K562 (cell line): Measurements from ENCODE around the gene TLCD1. TPM values are rescaled to one million over a fixed set of nuclear protein-coding genes. Genes with fewer than 3 reads are reported as not detected.

Experiments
- ARHGAP35 ChIP-seq: fragments of 450-650 bp; IDR thresholded peaks from 2 replicates; pipeline ENCODE4 v1.6.1; 2018; ENCODE audit not compliant: partially characterized antibody
- ARID2 ChIP-seq: fragments of 450-650 bp; IDR thresholded peaks from 2 replicates; pipeline ENCODE4 v1.6.1; 2017; ENCODE audit warnings: antibody characterized with exemption, mild to moderate bottlenecking
- ATF4 ChIP-seq: fragments of 450-650 bp; formaldehyde crosslinking; IDR thresholded peaks from 2 replicates; pipeline ENCODE4 v1.4.0; 2022; ENCODE audit warnings: mild to moderate bottlenecking, moderate library complexity
- BCOR ChIP-seq: fragments of 450-650 bp; IDR thresholded peaks from 2 replicates; pipeline ENCODE4 v1.6.1; 2016
- C11orf30 ChIP-seq: fragments of 450-650 bp; IDR thresholded peaks from 2 replicates; pipeline ENCODE4 v1.6.1; 2016; ENCODE audit warnings: low read depth, mild to moderate bottlenecking
- EGR1 ChIP-seq: fragments of 450-650 bp; conservative IDR thresholded peaks from 2 replicates; pipeline ENCODE4 v1.6.1; 2017; ENCODE audit warnings: mild to moderate bottlenecking
- GABPB1 ChIP-seq: sonication (generic); formaldehyde crosslinking; IDR thresholded peaks from 2 replicates; pipeline ENCODE4 v1.8.0; 2022; ENCODE audit warnings: mild to moderate bottlenecking, missing genetic modification reagents
- MGA ChIP-seq: fragments of 450-650 bp; IDR thresholded peaks from 2 replicates; pipeline ENCODE4 v1.6.1; 2016; ENCODE audit warnings: mild to moderate bottlenecking, moderate library complexity
- NCOR1 ChIP-seq: fragments of 450-650 bp; IDR thresholded peaks from 2 replicates; pipeline ENCODE4 v1.6.1; 2016; ENCODE audit warnings: mild to moderate bottlenecking, moderate library complexity
- PHF20 ChIP-seq: fragments of 450-650 bp; IDR thresholded peaks from 2 replicates; pipeline ENCODE4 v1.6.1; 2018; ENCODE audit not compliant: partially characterized antibody
- U2AF1 ChIP-seq: fragments of 200-400 bp; formaldehyde crosslinking; optimal IDR thresholded peaks from 2 replicates; pipeline ENCODE3; 2017; ENCODE audit warnings: mild to moderate bottlenecking, low read depth, low read length, moderate library complexity
- U2AF2 ChIP-seq: fragments of 200-400 bp; formaldehyde crosslinking; optimal IDR thresholded peaks from 2 replicates; pipeline ENCODE3; 2017; ENCODE audit warnings: low read depth, mild to moderate bottlenecking, low read length
- ZEB2 ChIP-seq: fragments of 450-650 bp; IDR thresholded peaks from 2 replicates; pipeline ENCODE4 v1.6.1; 2016
- ZNF449 ChIP-seq: fragments of 250-450 bp; sonication (Bioruptor Pico); IDR thresholded peaks from 2 replicates; pipeline ENCODE4 v1.8.0; 2022; ENCODE audit warnings: moderate library complexity, mild to moderate bottlenecking, inconsistent platforms
- polyA plus RNA-seq, 8 experiments: library from polyadenylated mRNA; depleted of rRNA in 4 of 8; stranded (reverse) in 5 of 8; unstranded in 3 of 8; fragments of >200 nt; fragmentation: Nextera tagmentation in 2 of 8; fragmentation: Illumina TruSeq in 1 of 8; extraction: Ambion mirVana in 2 of 8; extraction: Trizol in 1 of 8; gene quantifications; 2 replicates each; pipeline versions ENCODE4 v1.2.1 to v1.2.3, GENCODE V29; 2011 to 2014; ENCODE audit warnings: inconsistent platforms in 1 of 8, missing spikeins in 1 of 8
- total RNA-seq, 7 experiments: library from RNA; depleted of rRNA in 6 of 7; stranded (reverse); fragments of >200 nt in 6 of 7; fragmentation: Illumina TruSeq in 2 of 7; extraction: Trizol in 2 of 7; gene quantifications; 2 replicates each; pipeline versions ENCODE4 v1.2.1 to v1.2.3, GENCODE V29; 2011 to 2021; ENCODE audit warnings: low replicate concordance in 1 of 7

The TLCD1 gene
- total and polyA plus RNA-seq, 9 of the 15 experiments (the other 6 are each of a cell fraction or from before 2014, with no cell fraction given): 6.8 to 37.7 (median 21.7) TPM

DNA sequence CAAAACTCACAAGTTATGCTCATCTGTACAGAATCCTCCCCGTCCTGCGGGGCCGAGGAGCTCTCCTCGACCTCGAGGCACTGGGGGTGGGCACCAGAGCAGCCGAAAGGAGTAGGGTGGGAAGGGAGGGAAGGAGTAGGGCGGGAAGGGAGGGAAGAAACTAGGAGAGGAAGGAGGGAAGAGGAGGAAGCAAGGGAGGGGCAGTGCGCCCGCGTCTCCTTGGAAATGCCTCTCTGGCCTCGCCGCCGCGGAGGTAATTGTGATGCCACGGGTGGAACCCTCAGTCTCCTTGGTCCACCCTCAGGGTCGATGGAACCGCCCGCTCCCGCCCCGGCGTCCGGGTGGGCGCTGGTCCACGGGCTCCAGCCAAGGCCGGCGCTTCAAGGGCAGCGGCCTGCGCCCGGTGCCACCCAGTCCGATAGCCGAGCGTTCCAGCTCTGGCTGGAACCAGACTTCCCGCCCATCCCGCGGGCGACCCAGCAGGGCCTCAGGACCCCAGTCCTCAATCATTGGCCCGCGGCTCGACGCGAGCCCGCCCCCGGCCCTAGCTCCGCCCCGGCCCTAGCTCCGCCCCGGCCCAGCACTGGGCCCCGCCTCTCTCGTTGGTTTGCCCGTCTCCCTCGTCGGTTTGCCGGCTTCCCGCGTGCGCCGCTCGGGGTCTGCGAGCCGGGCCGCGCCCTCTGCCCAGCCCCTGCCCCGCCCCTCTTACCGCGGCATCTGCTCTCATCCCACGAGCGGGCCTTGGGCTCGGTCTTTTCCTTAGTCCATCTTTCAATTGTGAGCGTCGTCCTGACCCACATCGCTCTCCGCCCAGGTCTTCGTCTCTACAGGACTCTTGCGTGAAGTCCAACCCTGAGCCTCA lies 14.9 kb downstream of the TLCD1 start (continued):
- TF ChIP-seq MGA: peak; percentile 99
- 0 out of 2 replicates have a peak, but pooled peaks have one; percentile 35 for TF ChIP-seq ATF4
- TF ChIP-seq ZNF449: no peak
- no peak for TF ChIP-seq ZEB2
- no peak for TF ChIP-seq ARHGAP35
- no peak for TF ChIP-seq BCOR
- no peak for TF ChIP-seq PHF20
- TF ChIP-seq U2AF1: peak; percentile 65
- TF ChIP-seq EGR1: no peak
- no peak for TF ChIP-seq C11orf30
- TF ChIP-seq U2AF2: no peak
- no peak for TF ChIP-seq NCOR1
- TF ChIP-seq ARID2: no peak
- no peak; the same call in 1 of the 2 replicates for TF ChIP-seq GABPB1 (CRISPR knock-in tag)
